Measurements from ENCODE around the gene HSF2.

The HSF2 gene

GRCh38 chr6:122399348-122400120, at the start of gene HSF2:
Gene HSF2, plus strand, starts transcription at chr6:122399652. Its CDS starts 86 bp downstream, at chr6:122399738.
- Histone ChIP-seq H3K27me3 (ENCODE audit: control insufficient read depth, insufficient read depth, low read length) (peaks cover 47% of the 10 kb centered on the region), H3K36me3 (ENCODE audit: control insufficient read depth, insufficient read depth, low read length) (no peaks in the 10 kb centered on the region), H3K27ac (ENCODE audit: low read depth, low read length) (peak within 1 kb of the TSS; percentile 88), H3K9ac (ENCODE audit: low read depth, low read length) (peak within 1 kb of the TSS; percentile 80), H3K4me1 (ENCODE audit: control insufficient read depth, insufficient read depth, low read length) (peaks cover 11% of the 10 kb centered on the region), H3K4me3 (ENCODE audit: low read depth, low read length) (peak within 1 kb of the TSS; percentile 89), H3K9me3 (ENCODE audit: control insufficient read depth, insufficient read depth, low read length) (no peaks in the 10 kb centered on the region)

DNA sequence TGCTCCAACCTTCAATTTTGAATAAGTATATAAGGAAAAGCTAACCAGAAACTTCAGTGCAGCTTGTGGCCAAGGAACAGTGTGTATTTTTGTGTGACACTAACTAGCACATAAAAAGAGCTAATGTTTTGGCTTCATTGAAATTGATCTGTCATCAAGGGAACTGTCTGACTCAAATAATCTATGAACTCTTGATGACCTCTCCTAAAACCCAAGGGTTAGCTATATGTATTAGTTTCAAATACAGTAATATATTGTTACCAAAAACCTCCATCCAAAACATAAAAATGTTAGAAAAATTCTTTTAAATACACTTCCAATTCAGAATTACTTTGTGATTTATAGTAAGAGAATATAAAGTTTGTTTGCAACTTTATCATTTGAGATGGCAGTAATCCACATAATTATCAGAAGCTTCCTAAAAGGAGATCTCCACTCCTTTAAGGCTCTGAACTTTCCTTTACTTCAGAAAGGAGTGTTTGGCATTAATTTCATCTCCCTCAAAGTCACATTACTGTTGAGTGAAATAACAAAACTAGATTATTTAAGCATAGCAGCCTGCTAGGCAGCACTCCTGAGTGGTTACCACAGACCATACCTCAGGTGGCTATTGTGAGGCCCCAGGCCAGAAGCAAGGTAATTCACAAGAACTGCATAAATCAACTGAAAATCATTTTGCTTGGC, 46.3 kb upstream of the HSF2 start:
- Histone ChIP-seq H3K27me3 (ENCODE audit: control insufficient read depth, insufficient read depth, low read length) (no peaks in the 10 kb centered on the region), H3K4me1 (ENCODE audit: control insufficient read depth, insufficient read depth, low read length) (no peaks in the 10 kb centered on the region), H3K4me3 (ENCODE audit: low read depth, low read length) (no peak overlapping the region), H3K9me3 (ENCODE audit: control insufficient read depth, insufficient read depth, low read length) (no peaks in the 10 kb centered on the region), H3K27ac (ENCODE audit: low read depth, low read length) (no peak overlapping the region), H3K36me3 (ENCODE audit: control insufficient read depth, insufficient read depth, low read length) (no peaks in the 10 kb centered on the region), H3K9ac (ENCODE audit: low read depth, low read length) (no peak overlapping the region)

DNA sequence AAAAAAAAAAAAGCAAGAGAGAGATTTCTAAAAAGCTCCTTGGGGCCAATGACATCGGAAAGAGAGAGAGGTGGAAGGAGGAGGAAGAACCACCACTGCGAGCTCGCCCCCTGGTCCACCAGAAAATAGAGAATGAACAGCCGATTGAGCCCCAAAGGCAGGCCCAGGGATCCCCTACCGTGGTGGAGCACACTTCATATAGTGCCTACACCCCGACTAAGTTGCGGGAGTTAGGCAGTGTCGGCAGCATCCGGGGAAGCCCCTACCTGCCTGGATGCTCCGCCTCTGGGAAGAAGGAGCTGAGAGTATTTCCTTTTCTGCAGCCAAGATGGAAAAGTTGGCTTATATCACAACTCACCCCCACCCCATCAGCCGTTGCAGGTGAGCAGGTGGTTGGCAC, 38.6 kb upstream of the HSF2 start:
- H3K4me3 ChIP-seq (ENCODE audit: low read depth, low read length), result no peak overlapping the region
- no peaks in the 10 kb centered on the region for H3K27me3 ChIP-seq (ENCODE audit: control insufficient read depth, insufficient read depth, low read length)
- H3K36me3 ChIP-seq (ENCODE audit: control insufficient read depth, insufficient read depth, low read length), result no peaks in the 10 kb centered on the region
- H3K9ac ChIP-seq (ENCODE audit: low read depth, low read length), result no peak overlapping the region
- H3K9me3 ChIP-seq (ENCODE audit: control insufficient read depth, insufficient read depth, low read length), result no peaks in the 10 kb centered on the region
- no peak overlapping the region for H3K27ac ChIP-seq (ENCODE audit: low read depth, low read length)
- H3K4me1 ChIP-seq (ENCODE audit: control insufficient read depth, insufficient read depth, low read length), result no peaks in the 10 kb centered on the region

- no peaks in the 10 kb centered on the region for H3K27me3 ChIP-seq (ENCODE audit: control insufficient read depth, insufficient read depth, low read length)
These were observed 38.0 kb upstream of the HSF2 start for GRCh38 chr6:122361314-122361979.

GRCh38 chr6:122363769-122364483, 35.5 kb upstream of the HSF2 start:
- H3K27me3 ChIP-seq (ENCODE audit: control insufficient read depth, insufficient read depth, low read length), result no peaks in the 10 kb centered on the region
- no peak overlapping the region for H3K9ac ChIP-seq (ENCODE audit: low read depth, low read length)
- no peak overlapping the region for H3K27ac ChIP-seq (ENCODE audit: low read depth, low read length)
- H3K4me1 ChIP-seq (ENCODE audit: control insufficient read depth, insufficient read depth, low read length), result no peaks in the 10 kb centered on the region
- H3K4me3 ChIP-seq (ENCODE audit: low read depth, low read length), result no peak overlapping the region
- H3K36me3 ChIP-seq (ENCODE audit: control insufficient read depth, insufficient read depth, low read length), result no peaks in the 10 kb centered on the region
- no peaks in the 10 kb centered on the region for H3K9me3 ChIP-seq (ENCODE audit: control insufficient read depth, insufficient read depth, low read length)

More at GRCh38 chr6:122361314-122361979, 38.0 kb upstream of the HSF2 start:
- no peaks in the 10 kb centered on the region for H3K4me1 ChIP-seq (ENCODE audit: control insufficient read depth, insufficient read depth, low read length)
- no peak overlapping the region for H3K9ac ChIP-seq (ENCODE audit: low read depth, low read length)
- no peak overlapping the region for H3K27ac ChIP-seq (ENCODE audit: low read depth, low read length)
- H3K36me3 ChIP-seq (ENCODE audit: control insufficient read depth, insufficient read depth, low read length), result no peaks in the 10 kb centered on the region
- H3K9me3 ChIP-seq (ENCODE audit: control insufficient read depth, insufficient read depth, low read length), result no peaks in the 10 kb centered on the region
- H3K4me3 ChIP-seq (ENCODE audit: low read depth, low read length), result no peak overlapping the region

DNA sequence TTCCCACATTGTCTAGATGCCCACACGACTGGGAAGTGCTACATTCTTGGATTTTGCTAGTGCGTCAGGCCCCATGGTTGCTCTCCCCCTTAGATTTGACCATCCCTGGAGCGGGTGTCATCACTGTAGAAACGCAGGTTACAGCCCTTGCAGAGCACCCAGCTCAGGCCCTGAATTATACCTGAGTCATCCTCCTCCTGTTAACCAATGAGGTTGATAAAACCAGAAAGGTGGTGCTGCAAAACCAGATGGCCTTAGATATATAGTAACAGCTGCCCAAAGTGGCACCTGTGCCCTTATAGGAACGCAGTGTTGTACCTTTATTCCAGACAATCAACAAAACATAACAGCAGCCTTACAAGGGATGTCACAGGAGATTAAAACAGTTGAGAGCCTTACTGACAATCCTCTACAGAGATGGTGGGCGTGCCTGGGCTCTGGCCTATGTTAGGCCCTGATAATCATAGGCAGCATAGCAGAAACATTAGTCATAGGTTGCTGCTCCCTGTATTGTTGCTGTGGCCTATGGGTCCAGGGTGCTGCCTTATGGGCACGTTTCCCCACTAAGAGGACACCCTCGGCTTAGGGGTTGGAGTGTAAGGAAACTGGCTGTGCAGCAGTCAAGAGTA, 33.6 kb upstream of the HSF2 start:
- Histone ChIP-seq H3K27ac (ENCODE audit: low read depth, low read length) (no peak overlapping the region), H3K4me3 (ENCODE audit: low read depth, low read length) (no peak overlapping the region), H3K9ac (ENCODE audit: low read depth, low read length) (no peak overlapping the region), H3K4me1 (ENCODE audit: control insufficient read depth, insufficient read depth, low read length) (no peaks in the 10 kb centered on the region), H3K27me3 (ENCODE audit: control insufficient read depth, insufficient read depth, low read length) (no peaks in the 10 kb centered on the region), H3K9me3 (ENCODE audit: control insufficient read depth, insufficient read depth, low read length) (no peaks in the 10 kb centered on the region), H3K36me3 (ENCODE audit: control insufficient read depth, insufficient read depth, low read length) (no peaks in the 10 kb centered on the region)

- no peak overlapping the region for H3K27ac ChIP-seq (ENCODE audit: low read depth, low read length)
- H3K9me3 ChIP-seq (ENCODE audit: control insufficient read depth, insufficient read depth, low read length), result no peaks in the 10 kb centered on the region
- no peaks in the 10 kb centered on the region for H3K36me3 ChIP-seq (ENCODE audit: control insufficient read depth, insufficient read depth, low read length)
- no peak overlapping the region for H3K9ac ChIP-seq (ENCODE audit: low read depth, low read length)
- no peaks in the 10 kb centered on the region for H3K4me1 ChIP-seq (ENCODE audit: control insufficient read depth, insufficient read depth, low read length)
- no peak overlapping the region for H3K4me3 ChIP-seq (ENCODE audit: low read depth, low read length)
- no peaks in the 10 kb centered on the region for H3K27me3 ChIP-seq (ENCODE audit: control insufficient read depth, insufficient read depth, low read length)
These were observed 32.3 kb upstream of the HSF2 start for GRCh38 chr6:122367171-122367570.

GRCh38 chr6:122369536-122369935, 29.9 kb upstream of the HSF2 start:
- no peaks in the 10 kb centered on the region for H3K4me1 ChIP-seq (ENCODE audit: control insufficient read depth, insufficient read depth, low read length)

GRCh38 chr6:122372647-122373046, 26.8 kb upstream of the HSF2 start:
- no peaks in the 10 kb centered on the region; the same call in 1 of the 2 replicates for H3K27me3 ChIP-seq (ENCODE audit: control insufficient read depth, insufficient read depth, low read length)

More at GRCh38 chr6:122369536-122369935, 29.9 kb upstream of the HSF2 start:
- Histone ChIP-seq H3K9ac (ENCODE audit: low read depth, low read length) (no peak overlapping the region), H3K36me3 (ENCODE audit: control insufficient read depth, insufficient read depth, low read length) (no peaks in the 10 kb centered on the region), H3K27ac (ENCODE audit: low read depth, low read length) (no peak overlapping the region), H3K4me3 (ENCODE audit: low read depth, low read length) (no peak overlapping the region), H3K9me3 (ENCODE audit: control insufficient read depth, insufficient read depth, low read length) (no peaks in the 10 kb centered on the region), H3K27me3 (ENCODE audit: control insufficient read depth, insufficient read depth, low read length) (no peaks in the 10 kb centered on the region)

DNA sequence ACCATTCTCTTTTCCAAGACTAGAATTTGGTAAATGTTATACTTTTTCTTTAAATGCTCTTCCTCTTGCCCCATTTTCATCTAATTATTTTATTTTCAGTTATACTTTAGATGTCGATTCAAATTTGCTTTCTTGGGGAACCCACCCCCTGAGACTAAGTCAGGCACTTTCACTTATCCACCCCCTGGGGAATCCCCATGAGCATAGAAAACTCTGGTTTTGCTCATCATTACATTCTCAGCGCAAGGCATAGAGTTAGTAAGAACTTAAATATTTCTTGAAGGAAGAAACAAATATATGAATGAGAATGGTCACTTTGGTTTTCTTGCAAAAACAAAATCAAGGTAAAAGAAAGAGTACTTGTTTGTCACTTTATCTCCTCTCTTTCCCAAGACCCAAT, 25.1 kb upstream of the HSF2 start:
- Histone ChIP-seq H3K9me3 (ENCODE audit: control insufficient read depth, insufficient read depth, low read length) (no peaks in the 10 kb centered on the region), H3K36me3 (ENCODE audit: control insufficient read depth, insufficient read depth, low read length) (no peaks in the 10 kb centered on the region), H3K27me3 (ENCODE audit: control insufficient read depth, insufficient read depth, low read length) (no peaks in the 10 kb centered on the region; the same call in 1 of the 2 replicates), H3K9ac (ENCODE audit: low read depth, low read length) (no peak overlapping the region), H3K4me3 (ENCODE audit: low read depth, low read length) (no peak overlapping the region), H3K4me1 (ENCODE audit: control insufficient read depth, insufficient read depth, low read length) (no peaks in the 10 kb centered on the region), H3K27ac (ENCODE audit: low read depth, low read length) (no peak overlapping the region)

More at GRCh38 chr6:122372647-122373046, 26.8 kb upstream of the HSF2 start:
- no peak overlapping the region for H3K9ac ChIP-seq (ENCODE audit: low read depth, low read length)
- H3K9me3 ChIP-seq (ENCODE audit: control insufficient read depth, insufficient read depth, low read length), result no peaks in the 10 kb centered on the region
- H3K4me3 ChIP-seq (ENCODE audit: low read depth, low read length), result no peak overlapping the region
- no peaks in the 10 kb centered on the region for H3K4me1 ChIP-seq (ENCODE audit: control insufficient read depth, insufficient read depth, low read length)
- no peaks in the 10 kb centered on the region for H3K36me3 ChIP-seq (ENCODE audit: control insufficient read depth, insufficient read depth, low read length)
- no peak overlapping the region for H3K27ac ChIP-seq (ENCODE audit: low read depth, low read length)
